Measurements from ENCODE around the gene WBP11. TPM values are rescaled to one million over a fixed set of nuclear protein-coding genes. Genes with fewer than 3 reads are reported as not detected.

WBP11 gene
- total RNA-seq, 1 experiment from 2014 or later: 22.7 TPM

GRCh38 chr12:14844401-14844800 is 41.1 kb upstream of the WBP11 start:
- Histone ChIP-seq H3K36me3 (ENCODE audit: insufficient read depth, low read length) (no peaks in the 10 kb centered on the region), H3K9ac (ENCODE audit: low read length) (no peak overlapping the region), H3K9me2 (replicated peaks; ENCODE audit: insufficient read depth, low read length) (no peaks in the 10 kb centered on the region), H3K9me3 (ENCODE audit: low read length) (no peaks in the 10 kb centered on the region), H3K4me3 (ENCODE audit: low read length) (no peak overlapping the region), H2AFZ (ENCODE audit: low read length) (no peak overlapping the region), H3K79me2 (ENCODE audit: low read length) (no peaks in the 10 kb centered on the region), H4K20me1 (ENCODE audit: insufficient read depth, low read depth, low read length) (no peaks in the 10 kb centered on the region), H3K27me3 (ENCODE audit: low read length) (no peaks in the 10 kb centered on the region), H3K4me1 (ENCODE audit: low read length) (no peaks in the 10 kb centered on the region), H3K4me2 (ENCODE audit: low read depth, low read length, poor library complexity, severe bottlenecking) (no peak overlapping the region), H3K27ac (ENCODE audit: low read length) (no peak overlapping the region)
- DNase-seq: no peak

- Histone ChIP-seq H3K9me2 (replicated peaks; ENCODE audit: insufficient read depth, low read length) (no peaks in the 10 kb centered on the region), H3K79me2 (ENCODE audit: low read length) (no peaks in the 10 kb centered on the region), H3K27me3 (ENCODE audit: low read length) (no peaks in the 10 kb centered on the region), H4K20me1 (ENCODE audit: insufficient read depth, low read depth, low read length) (no peaks in the 10 kb centered on the region), H3K4me1 (ENCODE audit: low read length) (no peaks in the 10 kb centered on the region), H3K27ac (ENCODE audit: low read length) (no peak within 1 kb of the TSS), H3K9me3 (ENCODE audit: low read length) (no peaks in the 10 kb centered on the region), H2AFZ (ENCODE audit: low read length) (no peak within 1 kb of the TSS), H3K36me3 (ENCODE audit: insufficient read depth, low read length) (no peaks in the 10 kb centered on the region), H3K9ac (ENCODE audit: low read length) (no peak within 1 kb of the TSS), H3K4me2 (ENCODE audit: low read depth, low read length, poor library complexity, severe bottlenecking) (no peak within 1 kb of the TSS), H3K4me3 (ENCODE audit: low read length) (no peak within 1 kb of the TSS)
- no peak for DNase-seq
These were observed 40.2 kb upstream of the WBP11 start, which contains the start of gene ART4 for GRCh38 chr12:14843425-14843887. Gene ART4 (minus strand): TSS chr12:14843526. CDS start chr12:14843113, 413 bp downstream.

- Histone ChIP-seq H3K27ac (ENCODE audit: low read length) (no peak overlapping the region), H3K79me2 (ENCODE audit: low read length) (no peaks in the 10 kb centered on the region), H2AFZ (ENCODE audit: low read length) (no peak overlapping the region), H3K27me3 (ENCODE audit: low read length) (no peaks in the 10 kb centered on the region), H3K9me3 (ENCODE audit: low read length) (no peaks in the 10 kb centered on the region), H3K4me1 (ENCODE audit: low read length) (no peaks in the 10 kb centered on the region), H3K4me2 (ENCODE audit: low read depth, low read length, poor library complexity, severe bottlenecking) (no peak overlapping the region), H3K4me3 (ENCODE audit: low read length) (no peak overlapping the region), H3K36me3 (ENCODE audit: insufficient read depth, low read length) (no peaks in the 10 kb centered on the region), H3K9me2 (replicated peaks; ENCODE audit: insufficient read depth, low read length) (no peaks in the 10 kb centered on the region), H4K20me1 (ENCODE audit: insufficient read depth, low read depth, low read length) (no peaks in the 10 kb centered on the region), H3K9ac (ENCODE audit: low read length) (no peak overlapping the region)
- no peak for DNase-seq
These were observed 39.0 kb upstream of the WBP11 start for GRCh38 chr12:14842315-14842714.

GRCh38 chr12:14841761-14842160 is 38.5 kb upstream of the WBP11 start:
- Histone ChIP-seq H3K27me3 (ENCODE audit: low read length) (no peaks in the 10 kb centered on the region), H3K36me3 (ENCODE audit: insufficient read depth, low read length) (no peaks in the 10 kb centered on the region), H3K79me2 (ENCODE audit: low read length) (no peaks in the 10 kb centered on the region), H3K9me2 (replicated peaks; ENCODE audit: insufficient read depth, low read length) (no peaks in the 10 kb centered on the region), H3K9ac (ENCODE audit: low read length) (no peak overlapping the region), H2AFZ (ENCODE audit: low read length) (no peak overlapping the region), H3K9me3 (ENCODE audit: low read length) (no peaks in the 10 kb centered on the region), H3K27ac (ENCODE audit: low read length) (no peak overlapping the region), H4K20me1 (ENCODE audit: insufficient read depth, low read depth, low read length) (no peaks in the 10 kb centered on the region), H3K4me3 (ENCODE audit: low read length) (no peak overlapping the region), H3K4me1 (ENCODE audit: low read length) (no peaks in the 10 kb centered on the region), H3K4me2 (ENCODE audit: low read depth, low read length, poor library complexity, severe bottlenecking) (no peak overlapping the region)
- no peak for DNase-seq

DNA sequence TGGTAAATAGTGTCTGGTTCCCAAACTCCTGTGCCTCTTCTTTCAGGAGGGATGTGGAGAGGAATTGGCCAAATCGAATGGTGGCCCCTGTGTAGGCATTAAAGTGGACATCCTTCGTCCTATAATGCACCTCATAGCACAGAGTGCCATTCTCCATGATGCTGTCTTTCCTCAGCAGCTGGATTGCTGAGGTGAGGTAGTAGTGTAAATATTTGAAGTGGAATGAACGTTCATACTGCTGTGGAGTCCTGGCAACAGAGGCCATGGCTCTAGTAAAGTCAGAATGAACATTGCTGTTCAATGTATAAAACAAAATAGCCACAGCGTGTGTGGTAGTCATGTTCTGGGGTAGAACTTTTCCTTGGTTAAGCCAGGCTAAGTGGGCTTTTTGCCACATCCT is 37.3 kb upstream of the WBP11 start:
- Histone ChIP-seq H3K9me3 (ENCODE audit: low read length) (no peaks in the 10 kb centered on the region), H3K4me2 (ENCODE audit: low read depth, low read length, poor library complexity, severe bottlenecking) (no peak overlapping the region), H3K27me3 (ENCODE audit: low read length) (no peaks in the 10 kb centered on the region), H4K20me1 (ENCODE audit: insufficient read depth, low read depth, low read length) (no peaks in the 10 kb centered on the region), H3K9me2 (replicated peaks; ENCODE audit: insufficient read depth, low read length) (no peaks in the 10 kb centered on the region), H3K4me3 (ENCODE audit: low read length) (no peak overlapping the region), H2AFZ (ENCODE audit: low read length) (no peak overlapping the region), H3K27ac (ENCODE audit: low read length) (no peak overlapping the region), H3K36me3 (ENCODE audit: insufficient read depth, low read length) (no peaks in the 10 kb centered on the region), H3K9ac (ENCODE audit: low read length) (no peak overlapping the region), H3K4me1 (ENCODE audit: low read length) (no peaks in the 10 kb centered on the region), H3K79me2 (ENCODE audit: low read length) (no peaks in the 10 kb centered on the region)
- no peak for DNase-seq

- Histone ChIP-seq H3K36me3 (ENCODE audit: insufficient read depth, low read length) (no peaks in the 10 kb centered on the region), H3K9me3 (ENCODE audit: low read length) (no peaks in the 10 kb centered on the region), H3K9ac (ENCODE audit: low read length) (no peak overlapping the region), H3K4me3 (ENCODE audit: low read length) (no peak overlapping the region), H3K79me2 (ENCODE audit: low read length) (no peaks in the 10 kb centered on the region), H3K27me3 (ENCODE audit: low read length) (no peaks in the 10 kb centered on the region), H3K9me2 (replicated peaks; ENCODE audit: insufficient read depth, low read length) (no peaks in the 10 kb centered on the region), H2AFZ (ENCODE audit: low read length) (no peak overlapping the region), H3K27ac (ENCODE audit: low read length) (no peak overlapping the region), H3K4me2 (ENCODE audit: low read depth, low read length, poor library complexity, severe bottlenecking) (no peak overlapping the region), H3K4me1 (ENCODE audit: low read length) (no peaks in the 10 kb centered on the region), H4K20me1 (ENCODE audit: insufficient read depth, low read depth, low read length) (no peaks in the 10 kb centered on the region)
- no peak for DNase-seq
These were observed 36.0 kb upstream of the WBP11 start for GRCh38 chr12:14839262-14839661.

DNA sequence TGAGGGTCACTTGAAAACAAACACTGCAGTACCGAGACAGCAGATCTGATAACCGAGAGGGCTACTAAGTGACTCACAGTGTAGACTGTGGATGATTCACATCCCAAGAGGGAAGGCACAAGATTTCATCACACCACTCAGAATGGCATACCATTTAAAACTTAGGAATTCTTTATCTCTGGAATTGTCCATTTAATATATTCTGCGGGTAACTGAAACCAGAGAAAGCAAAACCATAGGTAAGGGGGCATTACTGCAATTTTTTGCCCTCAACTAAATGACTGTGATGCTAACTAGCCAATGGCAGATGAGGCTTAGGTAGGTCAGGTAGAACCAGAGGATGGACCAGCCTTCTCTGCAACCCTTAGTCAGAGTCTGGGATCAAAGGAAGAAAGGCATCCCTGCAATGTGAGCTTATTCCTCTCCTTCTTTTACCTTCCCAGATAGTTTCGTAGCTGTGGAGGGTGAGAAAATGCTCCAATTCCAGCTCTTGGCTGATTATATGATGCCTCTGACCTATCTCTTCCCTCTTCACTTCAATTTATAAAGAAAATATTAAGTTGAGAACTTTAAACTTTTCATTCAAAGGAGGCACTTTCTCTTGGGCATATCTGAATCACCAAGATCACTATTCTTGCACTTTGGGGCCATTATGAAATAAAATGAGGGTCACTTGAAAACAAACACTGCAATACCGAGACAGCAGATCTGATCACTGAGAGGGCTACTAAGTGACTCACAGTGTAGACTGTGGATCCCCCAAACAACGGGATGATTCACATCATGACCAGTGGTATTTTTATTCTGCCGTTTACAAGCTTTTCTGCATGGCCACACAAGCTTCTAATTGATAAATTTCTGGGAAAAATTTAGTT is 33.3 kb upstream of the WBP11 start:
- no peaks in the 10 kb centered on the region for H3K9me3 ChIP-seq (ENCODE audit: low read length)

GRCh38 chr12:14834509-14834908 is 31.2 kb upstream of the WBP11 start:
- H3K9ac ChIP-seq (ENCODE audit: low read length): no peak overlapping the region
- H3K27me3 ChIP-seq (ENCODE audit: low read length): no peaks in the 10 kb centered on the region
- no peaks in the 10 kb centered on the region for H3K4me1 ChIP-seq (ENCODE audit: low read length)
- H4K20me1 ChIP-seq (ENCODE audit: insufficient read depth, low read depth, low read length): no peaks in the 10 kb centered on the region
- no peak overlapping the region for H3K4me2 ChIP-seq (ENCODE audit: low read depth, low read length, poor library complexity, severe bottlenecking)
- no peaks in the 10 kb centered on the region for H3K36me3 ChIP-seq (ENCODE audit: insufficient read depth, low read length)
- no peak overlapping the region for H2AFZ ChIP-seq (ENCODE audit: low read length)
- no peak overlapping the region for H3K4me3 ChIP-seq (ENCODE audit: low read length)
- no peak overlapping the region for H3K27ac ChIP-seq (ENCODE audit: low read length)
- no peaks in the 10 kb centered on the region for H3K9me3 ChIP-seq (ENCODE audit: low read length)
- no peaks in the 10 kb centered on the region for H3K9me2 ChIP-seq (replicated peaks; ENCODE audit: insufficient read depth, low read length)
- no peak for DNase-seq
- H3K79me2 ChIP-seq (ENCODE audit: low read length): no peaks in the 10 kb centered on the region

More for the DNA sequence above, 33.3 kb upstream of the WBP11 start:
- Histone ChIP-seq H2AFZ (ENCODE audit: low read length) (no peak overlapping the region), H3K9me2 (replicated peaks; ENCODE audit: insufficient read depth, low read length) (no peaks in the 10 kb centered on the region), H3K4me1 (ENCODE audit: low read length) (no peaks in the 10 kb centered on the region), H3K9ac (ENCODE audit: low read length) (no peak overlapping the region), H3K27ac (ENCODE audit: low read length) (no peak overlapping the region), H4K20me1 (ENCODE audit: insufficient read depth, low read depth, low read length) (no peaks in the 10 kb centered on the region), H3K4me2 (ENCODE audit: low read depth, low read length, poor library complexity, severe bottlenecking) (no peak overlapping the region), H3K4me3 (ENCODE audit: low read length) (no peak overlapping the region), H3K79me2 (ENCODE audit: low read length) (no peaks in the 10 kb centered on the region), H3K27me3 (ENCODE audit: low read length) (no peaks in the 10 kb centered on the region), H3K36me3 (ENCODE audit: insufficient read depth, low read length) (no peaks in the 10 kb centered on the region)
- no peak for DNase-seq
